Measurements from ENCODE around the gene PROKR2.

DNA sequence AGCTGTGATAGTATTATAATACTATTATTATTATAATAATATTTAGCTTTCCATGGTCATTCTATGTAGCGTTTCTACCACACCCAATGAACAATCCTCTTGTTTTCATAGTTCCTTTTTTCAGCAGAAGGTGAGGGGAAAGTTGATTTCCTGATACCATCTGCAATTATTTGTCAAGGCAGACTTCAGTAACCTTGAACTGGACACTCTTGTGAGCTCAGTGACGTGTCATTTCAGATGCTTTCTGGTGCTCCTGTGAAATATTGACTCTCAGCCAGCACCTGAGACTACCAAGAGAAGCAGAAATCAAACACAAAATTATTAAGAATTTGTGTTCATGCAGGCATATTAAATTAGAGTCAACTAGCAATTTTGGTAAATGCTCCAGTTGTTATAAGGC is 46.0 kb upstream of the PROKR2 start:
- TF ChIP-seq, protein P1, sequence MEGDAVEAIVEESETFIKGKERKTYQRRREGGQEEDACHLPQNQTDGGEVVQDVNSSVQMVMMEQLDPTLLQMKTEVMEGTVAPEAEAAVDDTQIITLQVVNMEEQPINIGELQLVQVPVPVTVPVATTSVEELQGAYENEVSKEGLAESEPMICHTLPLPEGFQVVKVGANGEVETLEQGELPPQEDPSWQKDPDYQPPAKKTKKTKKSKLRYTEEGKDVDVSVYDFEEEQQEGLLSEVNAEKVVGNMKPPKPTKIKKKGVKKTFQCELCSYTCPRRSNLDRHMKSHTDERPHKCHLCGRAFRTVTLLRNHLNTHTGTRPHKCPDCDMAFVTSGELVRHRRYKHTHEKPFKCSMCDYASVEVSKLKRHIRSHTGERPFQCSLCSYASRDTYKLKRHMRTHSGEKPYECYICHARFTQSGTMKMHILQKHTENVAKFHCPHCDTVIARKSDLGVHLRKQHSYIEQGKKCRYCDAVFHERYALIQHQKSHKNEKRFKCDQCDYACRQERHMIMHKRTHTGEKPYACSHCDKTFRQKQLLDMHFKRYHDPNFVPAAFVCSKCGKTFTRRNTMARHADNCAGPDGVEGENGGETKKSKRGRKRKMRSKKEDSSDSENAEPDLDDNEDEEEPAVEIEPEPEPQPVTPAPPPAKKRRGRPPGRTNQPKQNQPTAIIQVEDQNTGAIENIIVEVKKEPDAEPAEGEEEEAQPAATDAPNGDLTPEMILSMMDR (IDR thresholded peaks at IDR 0.05; ENCODE audit: insufficient read depth, low read length): no peak
- no peak for TF ChIP-seq POLR2AphosphoS5 (IDR thresholded peaks at IDR 0.05; ENCODE audit: low read depth)
